Lower leg skin (tissue), 3 donors: Measurements from ENCODE around the gene INPP5F.

ENCODE experiments used
- POLR2A ChIP-seq, 2 donors: fragments of 450-650 bp; IDR thresholded peaks; one replicate each; pipeline ENCODE4 v1.6.1; 2016 to 2017; ENCODE audit warnings: antibody characterized with exemption in 2 of 2, mild to moderate bottlenecking in 1 of 2, moderate library complexity in 1 of 2
- TF ChIP-seq, protein P1 (sequence below), 3 donors: fragments of 450-650 bp; IDR thresholded peaks; one replicate each; pipeline ENCODE4 v1.5.1; 2016; ENCODE audit warnings: antibody characterized with exemption in 3 of 3, mild to moderate bottlenecking in 3 of 3, moderate library complexity in 2 of 3

DNA sequence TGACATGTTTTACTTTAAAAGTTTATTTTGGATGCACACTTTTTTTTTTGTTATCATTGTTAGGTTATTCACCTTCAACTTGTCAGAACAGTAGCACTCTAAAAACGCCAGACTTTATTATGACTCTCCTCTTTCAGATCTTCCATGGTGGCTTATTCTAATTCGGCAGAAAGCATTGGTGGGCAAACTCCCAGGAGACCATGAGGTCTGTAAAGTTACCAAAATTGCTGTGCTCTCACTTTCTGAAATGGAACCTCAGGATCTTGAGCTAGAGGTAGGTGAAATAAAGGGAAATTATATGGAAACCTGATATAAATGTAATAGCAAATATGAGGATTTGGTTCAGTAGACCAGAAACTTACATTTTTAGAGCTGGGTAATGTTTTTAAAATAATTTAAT, 55.6 kb downstream of the INPP5F start:
- TF ChIP-seq, protein P1, sequence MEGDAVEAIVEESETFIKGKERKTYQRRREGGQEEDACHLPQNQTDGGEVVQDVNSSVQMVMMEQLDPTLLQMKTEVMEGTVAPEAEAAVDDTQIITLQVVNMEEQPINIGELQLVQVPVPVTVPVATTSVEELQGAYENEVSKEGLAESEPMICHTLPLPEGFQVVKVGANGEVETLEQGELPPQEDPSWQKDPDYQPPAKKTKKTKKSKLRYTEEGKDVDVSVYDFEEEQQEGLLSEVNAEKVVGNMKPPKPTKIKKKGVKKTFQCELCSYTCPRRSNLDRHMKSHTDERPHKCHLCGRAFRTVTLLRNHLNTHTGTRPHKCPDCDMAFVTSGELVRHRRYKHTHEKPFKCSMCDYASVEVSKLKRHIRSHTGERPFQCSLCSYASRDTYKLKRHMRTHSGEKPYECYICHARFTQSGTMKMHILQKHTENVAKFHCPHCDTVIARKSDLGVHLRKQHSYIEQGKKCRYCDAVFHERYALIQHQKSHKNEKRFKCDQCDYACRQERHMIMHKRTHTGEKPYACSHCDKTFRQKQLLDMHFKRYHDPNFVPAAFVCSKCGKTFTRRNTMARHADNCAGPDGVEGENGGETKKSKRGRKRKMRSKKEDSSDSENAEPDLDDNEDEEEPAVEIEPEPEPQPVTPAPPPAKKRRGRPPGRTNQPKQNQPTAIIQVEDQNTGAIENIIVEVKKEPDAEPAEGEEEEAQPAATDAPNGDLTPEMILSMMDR (IDR thresholded peaks at IDR 0.05), result no peak
- no peak for TF ChIP-seq POLR2A (IDR thresholded peaks at IDR 0.05)
